MM.1S (cell line): ENCODE results near the gene COMP.

Experiments used
- DNase-seq: peaks from one replicate; pipeline ENCODE4 v3.0.0-alpha.2; 2015
- H2AFZ ChIP-seq: fragments of 300-600 bp; sonication (generic); 2 replicates; pipeline ENCODE4 v1.6.0; 2016; ENCODE audit warnings: antibody characterized with exemption, low read length
- H3F3A ChIP-seq: fragments of 300-600 bp; sonication (generic); 2 replicates; pipeline ENCODE4 v1.6.1; 2016; ENCODE audit warnings: mild to moderate bottlenecking, antibody characterized with exemption, low read length, moderate library complexity, mixed read lengths; ENCODE audit not compliant: insufficient read depth
- H3K27ac ChIP-seq: fragments of 300-600 bp; sonication (generic); 2 replicates; pipeline ENCODE4 v1.5.1; 2016; ENCODE audit warnings: mild to moderate bottlenecking, low read length
- H3K27me3 ChIP-seq: fragments of 300-600 bp; sonication (generic); replicated peaks from 2 replicates; pipeline ENCODE4 v1.6.0; 2016; ENCODE audit warnings: low read length; ENCODE audit not compliant: insufficient read depth
- H3K36me3 ChIP-seq: fragments of 300-600 bp; sonication (generic); replicated peaks from 2 replicates; pipeline ENCODE4 v1.6.1; 2016; ENCODE audit warnings: mild to moderate bottlenecking, low read length, mixed read lengths; ENCODE audit not compliant: insufficient read depth
- H3K4me1 ChIP-seq: fragments of 300-600 bp; sonication (generic); 2 replicates; pipeline ENCODE4 v1.6.1; 2016; ENCODE audit warnings: low read length, mixed read lengths
- H3K4me2 ChIP-seq: fragments of 300-600 bp; sonication (generic); 2 replicates; pipeline ENCODE4 v1.6.0; 2016; ENCODE audit warnings: low read depth, low read length
- H3K4me3 ChIP-seq: fragments of 300-600 bp; sonication (generic); 2 replicates; pipeline ENCODE4 v1.5.1; 2016; ENCODE audit warnings: low read length, mixed read lengths
- H3K79me2 ChIP-seq: fragments of 300-600 bp; sonication (generic); 2 replicates; pipeline ENCODE4 v1.6.1; 2016; ENCODE audit warnings: mixed run types, low read length, mixed read lengths
- H3K9ac ChIP-seq: fragments of 300-600 bp; sonication (generic); 2 replicates; pipeline ENCODE4 v1.6.1; 2016; ENCODE audit warnings: low read length, mixed read lengths
- H3K9me2 ChIP-seq: fragments of 300-600 bp; sonication (generic); replicated peaks from 2 replicates; pipeline ENCODE4 v1.6.1; 2016; ENCODE audit warnings: mild to moderate bottlenecking, low read length, mixed read lengths; ENCODE audit not compliant: insufficient read depth
- H3K9me3 ChIP-seq: fragments of 300-600 bp; sonication (generic); replicated peaks from 2 replicates; pipeline ENCODE4 v1.6.1; 2016; ENCODE audit warnings: mild to moderate bottlenecking, low read length, mixed read lengths; ENCODE audit not compliant: insufficient read depth
- H4K20me1 ChIP-seq: fragments of 300-600 bp; sonication (generic); 2 replicates; pipeline ENCODE4 v1.6.1; 2016; ENCODE audit warnings: mild to moderate bottlenecking, low read length, moderate library complexity, mixed read lengths; ENCODE audit not compliant: insufficient read depth
- CTCF ChIP-seq: fragments of 300-600 bp; sonication (generic); IDR thresholded peaks from 2 replicates; pipeline ENCODE4 v1.5.1; 2016; ENCODE audit warnings: antibody characterized with exemption, low read length, mixed read lengths
- EZH2 ChIP-seq: fragments of 300-600 bp; sonication (generic); optimal IDR thresholded peaks from 2 replicates; pipeline ENCODE3; 2017; ENCODE audit warnings: low read depth, mild to moderate bottlenecking, antibody characterized with exemption, low read length, mixed read lengths
- EZH2phosphoT487 ChIP-seq: fragments of 300-600 bp; sonication (generic); IDR thresholded peaks from 2 replicates; pipeline ENCODE4 v1.6.1; 2018; ENCODE audit warnings: antibody characterized with exemption, low read length

The COMP gene

GRCh38 chr19:18802354-18802753 is 11.2 kb upstream of the COMP start:
- Histone ChIP-seq H3F3A (no peaks in the 10 kb centered on the region), H3K36me3 (no peaks in the 10 kb centered on the region), H3K9ac (no peak overlapping the region), H3K79me2 (no peaks in the 10 kb centered on the region), H2AFZ (no peak overlapping the region), H3K4me3 (no peak overlapping the region), H3K4me2 (no peak overlapping the region), H4K20me1 (no peaks in the 10 kb centered on the region), H3K27me3 (peaks cover 64% of the 10 kb centered on the region), H3K27ac (no peak overlapping the region), H3K4me1 (no peaks in the 10 kb centered on the region), H3K9me3 (no peaks in the 10 kb centered on the region), H3K9me2 (no peaks in the 10 kb centered on the region)
- TF ChIP-seq CTCF, result no peak
- TF ChIP-seq EZH2, result no peak
- no peak for TF ChIP-seq EZH2phosphoT487
- DNase-seq, result no peak

GRCh38 chr19:18800636-18801035 is 9.5 kb upstream of the COMP start:
- Histone ChIP-seq H3K4me1 (no peaks in the 10 kb centered on the region), H3F3A (no peaks in the 10 kb centered on the region), H4K20me1 (no peaks in the 10 kb centered on the region), H3K27me3 (peaks cover 78% of the 10 kb centered on the region), H3K27ac (no peak overlapping the region), H3K9ac (no peak overlapping the region), H3K9me2 (no peaks in the 10 kb centered on the region), H3K79me2 (no peaks in the 10 kb centered on the region), H2AFZ (no peak overlapping the region), H3K4me2 (no peak overlapping the region), H3K36me3 (no peaks in the 10 kb centered on the region), H3K4me3 (no peak overlapping the region), H3K9me3 (no peaks in the 10 kb centered on the region)
- DNase-seq, result no peak
- TF ChIP-seq EZH2phosphoT487, result no peak
- TF ChIP-seq CTCF, result no peak
- TF ChIP-seq EZH2, result no peak

- no peak overlapping the region for H2AFZ ChIP-seq
- no peak overlapping the region for H3K9ac ChIP-seq
- H3K9me2 ChIP-seq, result no peaks in the 10 kb centered on the region
- H3K27me3 ChIP-seq, result peaks cover 84% of the 10 kb centered on the region
- TF ChIP-seq CTCF (no peak), EZH2 (no peak), EZH2phosphoT487 (no peak)
- H3K4me2 ChIP-seq, result no peak overlapping the region
- no peak for DNase-seq
- H3K27ac ChIP-seq, result no peak overlapping the region
- H3K9me3 ChIP-seq, result no peaks in the 10 kb centered on the region
- H3F3A ChIP-seq, result no peaks in the 10 kb centered on the region
- no peak overlapping the region for H3K4me3 ChIP-seq
- H3K79me2 ChIP-seq, result no peaks in the 10 kb centered on the region
- H3K36me3 ChIP-seq, result no peaks in the 10 kb centered on the region
- H4K20me1 ChIP-seq, result no peaks in the 10 kb centered on the region
- no peaks in the 10 kb centered on the region for H3K4me1 ChIP-seq
Observed at GRCh38 chr19:18800079-18800478, 9.0 kb upstream of the COMP start.
